GM04503 (cell line): ENCODE measurements around the gene APBA2.

Source experiments
- DNase-seq: peaks from one replicate; pipeline ENCODE4 v3.0.0-alpha.2; 2012; ENCODE audit warnings: low read depth

The APBA2 gene

DNA sequence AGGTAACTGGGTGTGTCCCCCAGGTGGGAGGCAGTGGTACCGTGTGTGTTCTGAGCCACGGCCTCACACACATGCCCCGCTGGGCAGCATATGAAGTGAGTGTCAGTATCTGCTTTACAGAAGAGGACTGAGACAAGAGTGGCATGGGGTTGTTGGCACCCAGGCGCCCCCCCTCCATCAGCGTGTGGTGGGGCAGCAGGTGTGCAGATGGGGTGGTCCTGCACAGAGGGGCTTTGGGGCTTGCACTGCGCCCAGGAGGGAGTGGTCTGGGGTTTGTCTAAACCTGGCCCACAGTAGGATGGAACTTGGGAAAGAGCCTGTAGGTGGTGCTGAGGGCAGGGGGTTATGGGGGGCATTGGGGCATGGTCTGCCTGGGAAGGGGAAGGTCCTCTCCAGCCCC, 176.0 kb downstream of the APBA2 start:
- no peak for DNase-seq

DNA sequence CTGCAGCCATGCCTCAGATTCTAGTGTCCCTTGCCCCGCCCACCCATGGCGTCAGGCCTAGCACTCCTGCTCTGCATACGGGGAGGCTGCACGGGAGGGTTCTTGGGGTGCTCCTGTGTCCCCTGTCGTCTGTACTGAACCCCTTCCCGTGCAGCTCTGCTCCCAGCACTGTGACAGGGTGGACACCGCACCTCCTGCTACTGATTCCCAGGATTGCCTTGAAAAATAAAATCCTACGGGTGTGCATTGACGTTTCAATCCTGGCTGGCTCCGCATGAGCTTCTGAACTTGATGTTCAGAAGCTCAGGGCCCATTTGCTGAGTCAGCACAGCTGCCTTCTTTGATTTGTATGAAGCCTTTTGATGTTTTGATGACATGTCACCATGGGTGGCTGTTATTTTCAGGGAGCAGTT, 176.4 kb downstream of the APBA2 start:
- DNase-seq: no peak

DNA sequence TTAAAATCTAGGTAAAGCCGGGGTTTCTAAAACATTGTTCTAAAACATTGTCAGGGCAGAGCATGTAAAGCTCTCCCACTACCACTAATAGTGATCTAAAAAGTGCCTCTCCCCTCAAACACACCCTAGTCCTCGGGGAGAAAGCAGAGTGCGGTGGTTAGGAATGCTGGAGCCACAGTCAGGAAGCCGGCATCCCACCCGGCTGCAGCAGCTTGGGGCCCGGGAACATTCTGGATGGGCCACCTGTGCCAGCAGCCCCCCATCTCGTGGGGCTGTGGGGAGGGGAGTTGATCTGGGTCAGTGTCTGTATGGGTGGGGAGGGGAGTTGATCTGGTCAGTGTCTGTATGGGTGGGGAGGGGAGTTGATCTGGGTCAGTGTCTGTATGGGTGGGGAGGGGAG, 176.9 kb downstream of the APBA2 start:
- no peak for DNase-seq

DNA sequence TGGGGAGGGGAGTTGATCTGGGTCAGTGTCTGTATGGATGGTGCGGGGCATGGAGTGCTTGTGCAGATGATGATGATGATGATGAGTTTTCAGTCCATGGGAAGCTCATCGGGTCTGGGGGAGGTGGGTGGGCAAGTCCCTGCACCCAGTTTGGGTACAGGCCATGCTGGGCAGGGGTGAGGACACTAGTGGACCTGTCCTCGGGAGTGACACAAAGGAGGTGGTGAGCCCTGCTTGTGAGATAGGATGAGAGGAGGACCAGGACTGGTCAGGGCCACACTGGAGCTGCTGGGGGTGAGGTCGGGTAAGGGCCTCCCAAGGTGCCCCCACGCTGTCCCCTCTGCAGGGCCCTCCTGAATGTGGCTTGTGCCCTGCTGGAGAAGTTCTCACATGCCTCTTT, 177.9 kb downstream of the APBA2 start:
- no peak for DNase-seq

GRCh38 chr15:29064290-29064689, 178.5 kb downstream of the APBA2 start:
- no peak for DNase-seq

DNA sequence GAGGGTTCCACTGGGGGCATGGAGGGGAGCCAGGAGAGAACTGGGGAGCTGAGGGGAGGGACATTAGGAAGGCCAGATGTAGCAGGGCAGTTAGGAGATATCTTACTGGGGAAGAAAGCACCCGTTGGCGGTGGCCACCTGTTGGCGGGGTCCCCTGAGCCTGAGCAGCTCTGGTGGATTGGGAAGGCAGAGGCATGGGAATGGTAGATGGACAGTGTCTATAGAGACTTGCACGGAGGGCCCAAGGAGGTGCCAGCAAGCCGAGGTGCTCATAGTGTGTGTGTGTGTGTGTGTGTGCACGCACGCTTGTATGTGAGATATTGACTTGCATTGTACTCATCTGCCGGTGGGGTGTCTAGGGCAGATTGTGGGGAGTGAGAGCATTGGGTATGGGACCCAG, 179.0 kb downstream of the APBA2 start:
- no peak for DNase-seq

DNA sequence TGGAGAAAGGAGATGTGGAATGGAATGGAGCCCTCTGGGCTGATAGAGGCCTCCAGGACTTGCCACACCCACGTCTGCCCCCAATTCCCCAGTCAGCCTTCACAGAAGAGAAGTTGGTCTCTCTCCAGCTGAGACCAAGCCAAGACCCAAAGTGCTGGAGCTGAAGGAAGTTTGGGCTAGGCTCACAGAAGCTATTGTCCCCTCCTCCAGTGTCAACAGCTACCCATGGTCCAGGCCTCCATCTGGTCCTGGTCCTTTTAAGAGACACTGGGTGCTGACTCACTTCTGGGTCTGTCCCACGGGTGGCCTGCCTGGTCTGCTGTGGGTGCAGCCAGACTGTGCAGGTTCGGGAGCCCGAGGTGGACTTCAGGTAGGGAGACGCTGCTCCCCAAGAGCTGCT, 179.8 kb downstream of the APBA2 start:
- DNase-seq: no peak

DNA sequence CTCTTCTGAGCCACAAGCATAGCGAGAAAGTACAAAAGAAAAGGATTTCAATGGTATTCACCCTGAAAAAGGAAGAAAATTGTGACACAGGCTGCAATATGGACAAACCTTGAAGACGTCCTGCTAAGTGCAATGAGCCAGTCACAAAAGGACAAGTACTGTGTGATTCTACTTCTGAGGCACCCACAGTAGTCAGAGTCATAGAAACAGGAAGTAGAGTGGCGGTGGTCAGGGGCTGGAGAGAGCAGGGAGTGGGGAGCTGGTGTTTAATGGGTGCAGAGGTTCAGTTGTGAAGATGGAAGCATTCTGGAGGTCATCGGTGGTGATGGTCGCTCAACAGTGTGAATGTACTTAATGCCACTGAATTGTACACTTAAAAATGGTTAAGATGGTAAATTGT, 180.5 kb downstream of the APBA2 start:
- DNase-seq: no peak

DNA sequence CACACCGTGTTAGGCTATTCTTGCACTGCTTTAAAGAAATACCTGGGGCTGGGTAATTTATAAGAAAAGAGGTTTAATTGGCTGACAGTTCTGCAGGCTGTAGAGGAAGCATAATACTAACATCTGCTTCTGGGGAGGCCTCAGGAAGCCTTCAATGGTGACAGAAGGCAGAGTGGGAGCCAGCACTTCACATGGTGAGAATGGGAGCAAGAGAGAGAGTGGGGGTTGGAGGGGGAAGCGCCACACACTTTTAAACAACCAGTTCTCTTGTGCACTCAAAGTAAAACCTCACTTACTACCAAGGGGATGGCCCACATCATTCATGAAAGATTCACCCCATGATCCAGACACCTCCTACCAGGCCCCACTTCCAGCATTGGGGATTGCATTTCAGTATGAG, 181.1 kb downstream of the APBA2 start:
- DNase-seq: no peak

GRCh38 chr15:29067949-29068348, 182.2 kb downstream of the APBA2 start:
- no peak for DNase-seq

DNA sequence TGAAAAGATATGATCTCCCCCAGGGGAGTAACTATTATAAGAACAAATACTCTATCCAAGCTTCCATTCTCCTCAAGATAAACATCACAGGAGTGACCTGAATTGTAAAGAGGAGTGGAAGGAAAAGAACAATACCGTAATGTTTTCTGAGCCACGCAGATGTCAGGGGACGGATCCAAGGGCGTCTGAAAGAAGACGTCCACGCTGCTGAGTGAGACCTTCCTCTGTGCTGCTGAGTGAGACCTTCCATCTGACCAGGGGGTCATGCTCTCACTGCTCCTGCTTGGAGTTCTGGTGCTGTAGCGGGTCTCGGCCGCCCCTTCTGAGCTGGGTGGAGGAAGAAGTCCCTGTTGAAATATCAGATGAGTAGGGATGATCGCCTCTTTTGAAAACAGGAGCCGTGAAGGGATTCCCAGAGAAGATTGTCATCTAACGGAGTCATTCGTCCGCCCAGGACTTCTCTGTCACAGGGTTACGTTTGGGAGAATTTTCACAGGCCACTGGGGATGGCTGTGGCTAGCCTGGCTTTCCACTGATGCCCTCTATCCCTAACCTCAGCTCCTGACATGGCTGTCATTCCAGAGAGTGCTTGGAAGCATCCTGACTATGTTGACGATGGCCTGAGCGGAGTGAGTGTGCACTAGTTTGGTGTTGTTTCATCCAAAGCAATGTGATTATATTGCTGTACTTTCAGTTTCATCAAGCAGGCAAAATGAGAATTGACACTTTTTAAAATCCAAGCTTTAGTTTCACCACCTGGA, 184.9 kb downstream of the APBA2 start:
- DNase-seq: no peak

- no peak for DNase-seq
Observed at GRCh38 chr15:29071232-29071881, 185.6 kb downstream of the APBA2 start.

DNA sequence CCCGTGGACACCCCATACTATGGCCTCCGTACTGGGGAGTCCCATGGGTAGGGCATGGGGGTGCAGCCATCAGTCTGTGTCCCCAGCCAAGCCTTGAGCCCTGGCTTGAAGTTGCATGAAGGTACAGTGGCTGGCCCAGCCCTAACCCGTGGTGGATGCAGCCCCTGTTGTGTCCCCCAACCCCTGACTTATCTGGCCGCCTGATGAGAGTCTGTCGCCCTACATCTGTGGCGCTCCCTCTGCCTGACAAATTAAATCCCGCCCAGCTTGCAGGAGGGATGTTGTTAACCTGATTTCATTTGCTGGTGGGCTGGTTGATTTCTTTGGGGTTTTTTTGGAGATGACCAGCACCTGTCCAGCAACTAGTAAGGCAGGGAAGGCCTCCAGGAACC, 186.1 kb downstream of the APBA2 start:
- DNase-seq: no peak

DNA sequence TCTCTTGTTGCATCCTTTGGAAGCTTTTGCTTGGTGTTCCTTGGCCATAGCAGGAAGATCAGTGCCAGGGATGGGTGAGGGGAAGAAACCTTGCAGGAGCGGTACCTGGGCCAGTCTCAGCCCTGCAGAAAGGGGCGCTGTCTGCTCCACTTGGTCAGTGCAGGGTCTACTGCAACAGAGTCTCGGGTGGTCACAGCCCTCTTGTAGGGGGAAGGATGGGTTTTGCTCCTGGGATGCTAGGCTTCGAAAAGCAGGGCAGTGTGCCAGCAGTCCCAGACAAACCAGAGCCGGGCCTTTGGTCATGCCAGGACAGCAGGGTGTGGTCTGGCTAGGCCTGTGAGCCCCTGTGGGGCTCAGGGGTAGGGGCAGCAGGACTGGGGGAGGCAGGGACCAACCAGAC, 186.7 kb downstream of the APBA2 start:
- no peak for DNase-seq

DNA sequence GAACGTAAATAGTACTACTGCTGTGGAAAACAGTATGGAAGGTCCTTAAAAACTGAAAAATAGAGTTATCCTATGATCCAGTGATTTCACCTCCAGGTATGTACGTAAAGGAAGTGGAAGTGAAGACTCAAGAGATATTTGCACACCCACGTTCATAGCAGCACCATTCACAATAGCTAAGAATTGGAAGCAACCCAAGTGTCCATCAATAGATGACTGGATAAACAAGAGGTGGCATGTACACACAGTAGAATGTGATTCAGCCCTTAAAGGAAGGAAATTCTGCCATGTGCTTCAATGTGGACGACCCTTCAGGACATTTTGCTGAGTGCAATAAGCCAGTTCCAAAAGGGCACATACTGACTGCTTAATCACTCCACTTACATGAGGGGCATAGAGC, 188.3 kb downstream of the APBA2 start:
- DNase-seq: no peak

DNA sequence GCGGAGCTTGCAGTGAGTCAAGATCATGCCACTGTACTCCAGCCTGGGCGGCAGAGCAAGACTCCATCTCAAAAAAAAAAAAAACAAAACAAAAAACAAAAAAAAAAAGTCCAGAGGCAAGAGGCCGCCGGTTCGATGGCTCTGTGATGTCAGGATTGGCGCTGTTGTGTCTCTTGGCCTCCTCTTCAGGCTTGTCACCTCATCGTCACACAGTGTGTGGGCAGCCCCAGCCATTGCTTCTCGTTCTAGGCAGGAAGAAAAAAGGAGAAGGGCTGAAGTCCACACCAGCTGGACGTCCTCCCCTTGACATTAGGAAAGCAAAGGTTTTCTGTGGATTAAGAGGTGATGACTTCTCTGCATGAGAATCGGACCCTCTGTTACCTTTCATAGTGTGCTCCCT, 192.8 kb downstream of the APBA2 start:
- no peak for DNase-seq

- DNase-seq: no peak
Observed at GRCh38 chr15:29079479-29079878, 193.7 kb downstream of the APBA2 start.

GRCh38 chr15:29081781-29082180, 196.0 kb downstream of the APBA2 start:
- DNase-seq: no peak

DNA sequence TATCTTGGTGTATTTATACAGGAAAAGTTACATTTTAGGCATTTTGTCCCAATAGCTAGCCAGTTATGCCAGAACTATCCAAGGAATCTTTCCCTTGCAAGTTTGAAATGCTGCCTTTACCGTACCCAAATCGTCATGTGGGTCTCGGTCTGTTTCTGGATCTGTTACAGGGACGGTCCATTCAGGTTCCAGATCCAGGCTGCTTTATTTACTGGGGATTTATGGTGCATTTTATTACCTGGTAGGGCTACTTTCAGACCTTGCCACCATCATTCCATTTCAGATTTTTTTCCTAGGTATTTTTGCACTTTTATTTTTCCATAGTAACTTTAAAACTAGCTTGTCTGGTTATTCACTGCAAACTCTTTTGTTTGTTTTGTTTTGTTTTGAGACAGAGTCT, 197.4 kb downstream of the APBA2 start:
- DNase-seq: no peak

DNA sequence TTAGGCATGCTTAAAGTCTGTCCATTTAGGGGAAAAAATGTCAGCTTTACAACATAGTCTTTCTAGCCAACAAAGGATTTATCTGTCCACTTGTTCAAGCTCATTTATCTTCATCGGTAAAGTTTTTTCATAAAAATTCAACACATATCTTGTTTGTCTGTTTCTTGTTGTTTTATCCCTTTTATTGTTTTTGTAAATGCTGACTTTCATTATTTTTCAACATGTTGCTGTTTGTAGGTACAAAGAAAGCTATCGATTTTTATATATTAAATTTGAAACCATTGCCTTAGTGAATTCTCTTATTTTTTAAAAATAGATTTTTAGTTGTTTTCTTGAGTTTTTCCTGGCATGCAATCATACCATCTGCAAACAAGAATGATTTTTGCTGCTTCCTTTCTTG, 198.1 kb downstream of the APBA2 start:
- no peak for DNase-seq

DNA sequence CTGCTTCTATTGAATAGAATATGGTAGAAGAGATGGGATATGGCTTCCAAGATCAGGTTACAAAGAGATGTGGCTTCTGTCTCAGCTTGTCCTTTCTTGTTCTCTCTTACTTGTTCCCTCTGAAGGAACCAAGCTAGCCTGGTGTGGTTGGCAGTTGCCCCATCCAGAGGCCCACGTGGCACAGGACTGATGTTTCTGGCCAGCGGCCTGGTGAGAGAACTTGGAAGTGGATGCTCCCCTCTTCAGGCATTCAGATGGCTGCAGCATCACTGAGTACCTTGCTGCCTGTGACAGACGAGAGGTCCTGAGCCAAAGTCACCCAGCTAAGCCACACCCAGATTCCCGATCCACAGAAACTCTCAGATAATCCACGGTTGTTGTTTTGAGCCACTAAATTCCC, 200.2 kb downstream of the APBA2 start:
- no peak for DNase-seq

- no peak for DNase-seq
Observed at GRCh38 chr15:29086891-29087290, 201.1 kb downstream of the APBA2 start.

GRCh38 chr15:29087521-29088285, 201.9 kb downstream of the APBA2 start:
- no peak for DNase-seq
